Urothelium cell line (cell line): ENCODE results near the gene RPS16.

Source experiments
- DNase-seq: peaks from one replicate; pipeline ENCODE4 v3.0.0; 2011; ENCODE audit warnings: low spot score, mixed read lengths
- FAIRE-seq: peaks from 2 replicates; lab custom pipeline; 2011; peaks lifted over from hg19 to GRCh38; lab: Jason Lieb, UNC

The RPS16 gene

GRCh38 chr19:39390451-39390750 is 45.3 kb downstream of the RPS16 start:
- peak; percentile 42 for FAIRE-seq
- no peak for DNase-seq

- no peak for FAIRE-seq
Measured at GRCh38 chr19:39389631-39390414, 45.9 kb downstream of the RPS16 start.

GRCh38 chr19:39388657-39389056 is 47.1 kb downstream of the RPS16 start:
- DNase-seq (no peak), FAIRE-seq (peak; percentile 52)

More at GRCh38 chr19:39389631-39390414, 45.9 kb downstream of the RPS16 start:
- DNase-seq: no peak

- FAIRE-seq (no peak), DNase-seq (no peak)
Measured at GRCh38 chr19:39386557-39386956, 49.2 kb downstream of the RPS16 start.

- no peak for FAIRE-seq
- no peak for DNase-seq
Measured at GRCh38 chr19:39385629-39386411, 49.9 kb downstream of the RPS16 start.

GRCh38 chr19:39384839-39385568 is 50.7 kb downstream of the RPS16 start:
- DNase-seq (no peak), FAIRE-seq (no peak)
